Measurements from ENCODE around the gene RPS18.

- TF ChIP-seq REST (IDR thresholded peaks at IDR 0.05; ENCODE audit: low read depth) (no peak), RAD21 (IDR thresholded peaks at IDR 0.05; ENCODE audit: low read depth) (no peak), CTCF (IDR thresholded peaks at IDR 0.05 in 2 of 3, conservative IDR thresholded peaks at IDR 0.05 in 1 of 3; ENCODE audit: borderline replicate concordance in 1 of 3, insufficient read depth in 1 of 3, low read depth in 2 of 3, low read length in 2 of 3) (no peak), POLR2A (IDR thresholded peaks at IDR 0.05; ENCODE audit: borderline replicate concordance, extremely low read depth, insufficient read depth, insufficient read length) (no peak), YY1 (IDR thresholded peaks at IDR 0.05; ENCODE audit: extremely low read depth, insufficient replicate concordance, low read depth, low read length) (no peak), SRF (IDR thresholded peaks at IDR 0.05; ENCODE audit: low read depth) (no peak)
These were observed 42.7 kb downstream of the RPS18 start for GRCh38 chr6:33314515-33314942.
